ENCODE results near the gene IFNL3. TPM values are rescaled to one million over a fixed set of nuclear protein-coding genes. Genes with fewer than 3 reads are reported as not detected.
A peak's percentile ranks its signal among the peaks of the same experiment; 100 is the strongest.
"Not testable (repeated sequence)": the region's sequence is repeated elsewhere in the genome, so short reads cannot be mapped to it uniquely, and the experiment has no call there.

IFNL3 gene
- total and polyA plus RNA-seq, 8 donors: not detected

DNA sequence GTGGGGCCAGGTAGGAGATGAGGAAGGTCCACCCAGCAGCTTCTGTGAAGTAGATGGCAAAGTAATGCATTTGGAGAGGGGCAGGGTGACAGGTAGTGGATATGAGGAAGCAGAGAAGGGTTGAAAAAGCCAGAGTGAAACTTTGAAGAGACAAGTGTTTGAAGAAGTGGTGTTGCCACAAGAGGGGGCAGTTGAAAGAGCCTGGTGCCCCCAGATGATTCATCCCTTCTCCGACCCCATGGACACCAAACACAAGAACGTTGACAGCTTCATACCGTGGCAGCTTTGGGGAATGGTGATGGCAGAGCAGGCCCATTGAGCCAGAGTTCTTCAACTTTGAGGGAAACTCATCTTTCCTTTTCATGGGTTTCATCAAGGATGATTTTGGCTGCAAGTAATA, 19.9 kb downstream of the IFNL3 start:
- no peak for DNase-seq
- WGBS, 2 donors: 69 to 76% methylated on average over 3 of the region's 3 CpGs
- Histone ChIP-seq H3K36me3 (no peaks in the 10 kb centered on the region), H3K4me1 (no peaks in the 10 kb centered on the region), H3K9me3 (no peaks in the 10 kb centered on the region), H3K27me3 (no peaks in the 10 kb centered on the region), H3K4me3 (no peak overlapping the region), H3K27ac (no peak overlapping the region)
- intact Hi-C loops (cut with DNase I): no loop called here
- TF ChIP-seq, protein P1, sequence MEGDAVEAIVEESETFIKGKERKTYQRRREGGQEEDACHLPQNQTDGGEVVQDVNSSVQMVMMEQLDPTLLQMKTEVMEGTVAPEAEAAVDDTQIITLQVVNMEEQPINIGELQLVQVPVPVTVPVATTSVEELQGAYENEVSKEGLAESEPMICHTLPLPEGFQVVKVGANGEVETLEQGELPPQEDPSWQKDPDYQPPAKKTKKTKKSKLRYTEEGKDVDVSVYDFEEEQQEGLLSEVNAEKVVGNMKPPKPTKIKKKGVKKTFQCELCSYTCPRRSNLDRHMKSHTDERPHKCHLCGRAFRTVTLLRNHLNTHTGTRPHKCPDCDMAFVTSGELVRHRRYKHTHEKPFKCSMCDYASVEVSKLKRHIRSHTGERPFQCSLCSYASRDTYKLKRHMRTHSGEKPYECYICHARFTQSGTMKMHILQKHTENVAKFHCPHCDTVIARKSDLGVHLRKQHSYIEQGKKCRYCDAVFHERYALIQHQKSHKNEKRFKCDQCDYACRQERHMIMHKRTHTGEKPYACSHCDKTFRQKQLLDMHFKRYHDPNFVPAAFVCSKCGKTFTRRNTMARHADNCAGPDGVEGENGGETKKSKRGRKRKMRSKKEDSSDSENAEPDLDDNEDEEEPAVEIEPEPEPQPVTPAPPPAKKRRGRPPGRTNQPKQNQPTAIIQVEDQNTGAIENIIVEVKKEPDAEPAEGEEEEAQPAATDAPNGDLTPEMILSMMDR (IDR thresholded peaks at IDR 0.05): no peak
- FAIRE-seq: no peak
- ATAC-seq: no peak

DNA sequence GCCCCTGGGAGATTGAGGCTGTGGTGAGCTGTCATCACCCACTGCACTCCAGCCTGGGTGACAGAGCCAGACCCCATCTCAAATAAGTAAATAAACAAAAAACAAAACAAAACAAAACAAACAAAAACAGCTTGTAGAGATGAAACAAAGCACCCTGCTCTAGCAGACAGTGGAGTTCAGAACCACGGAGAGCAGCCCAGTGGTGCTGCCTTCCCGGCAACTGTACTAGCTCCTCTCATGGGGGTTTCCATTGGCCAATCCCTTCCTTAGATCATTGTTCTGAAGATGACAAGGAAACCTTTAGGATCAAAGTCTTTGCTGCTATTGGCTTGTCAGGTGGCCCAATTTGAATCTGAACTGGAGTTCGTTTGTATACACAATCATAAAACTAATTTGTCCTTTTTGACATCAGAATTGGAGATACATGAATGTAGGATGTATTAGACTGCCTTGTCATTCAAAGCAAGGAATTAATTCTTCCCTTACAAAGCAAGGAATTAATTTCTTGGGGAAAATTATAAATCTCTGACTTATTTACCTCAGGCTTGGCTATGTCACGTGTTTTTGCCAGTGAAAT, 21.0 kb downstream of the IFNL3 start:
- H3K27me3 ChIP-seq: no peaks in the 10 kb centered on the region
- H3K4me1 ChIP-seq: no peaks in the 10 kb centered on the region
- no peaks in the 10 kb centered on the region for H3K9me3 ChIP-seq
- no peak for DNase-seq
- H3K27ac ChIP-seq: no peak overlapping the region
- TF ChIP-seq, protein P1 (IDR thresholded peaks at IDR 0.05): no peak
- no peaks in the 10 kb centered on the region for H3K36me3 ChIP-seq
- FAIRE-seq: no peak
- H3K4me3 ChIP-seq: no peak overlapping the region
- ATAC-seq: peak in 1 of 4 donors; percentile 36
- intact Hi-C loops (cut with DNase I): no loop called here
- WGBS, 2 donors: 58 to 60% methylated on average over 4 of the region's 4 CpGs

DNA sequence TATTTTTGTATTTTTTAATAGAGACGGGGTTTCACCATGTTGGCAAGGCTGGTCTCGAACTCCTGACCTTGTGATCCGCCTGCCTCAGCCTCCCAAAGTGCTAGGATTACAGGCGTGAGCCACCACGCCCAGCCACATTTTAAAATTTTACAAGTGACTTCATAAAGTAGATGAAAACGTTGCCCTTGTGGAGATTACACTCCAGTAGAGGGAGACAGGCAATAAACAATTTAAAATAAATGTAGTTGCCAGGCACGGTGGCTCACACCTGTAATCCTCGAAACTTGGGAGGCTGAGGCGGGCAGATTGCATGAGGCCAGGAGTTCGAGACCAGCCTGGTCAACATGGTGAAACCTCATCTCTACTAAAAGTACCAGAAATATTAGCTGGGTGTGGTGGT, 25.7 kb downstream of the IFNL3 start:
- H3K36me3 ChIP-seq, H3K27me3 ChIP-seq, ATAC-seq, H3K27ac ChIP-seq, H3K4me1 ChIP-seq, H3K4me3 ChIP-seq, H3K9me3 ChIP-seq, FAIRE-seq, DNase-seq: not testable (repeated sequence)
- WGBS, 2 donors: 74 to 82% methylated on average over 10 of the region's 10 CpGs
- intact Hi-C loops (cut with DNase I): loop anchor here in 1 of 3 donors (10.0 kb wide), 1 partner anchor 106 kb away; the partner anchor contains the start of gene LRFN1

DNA sequence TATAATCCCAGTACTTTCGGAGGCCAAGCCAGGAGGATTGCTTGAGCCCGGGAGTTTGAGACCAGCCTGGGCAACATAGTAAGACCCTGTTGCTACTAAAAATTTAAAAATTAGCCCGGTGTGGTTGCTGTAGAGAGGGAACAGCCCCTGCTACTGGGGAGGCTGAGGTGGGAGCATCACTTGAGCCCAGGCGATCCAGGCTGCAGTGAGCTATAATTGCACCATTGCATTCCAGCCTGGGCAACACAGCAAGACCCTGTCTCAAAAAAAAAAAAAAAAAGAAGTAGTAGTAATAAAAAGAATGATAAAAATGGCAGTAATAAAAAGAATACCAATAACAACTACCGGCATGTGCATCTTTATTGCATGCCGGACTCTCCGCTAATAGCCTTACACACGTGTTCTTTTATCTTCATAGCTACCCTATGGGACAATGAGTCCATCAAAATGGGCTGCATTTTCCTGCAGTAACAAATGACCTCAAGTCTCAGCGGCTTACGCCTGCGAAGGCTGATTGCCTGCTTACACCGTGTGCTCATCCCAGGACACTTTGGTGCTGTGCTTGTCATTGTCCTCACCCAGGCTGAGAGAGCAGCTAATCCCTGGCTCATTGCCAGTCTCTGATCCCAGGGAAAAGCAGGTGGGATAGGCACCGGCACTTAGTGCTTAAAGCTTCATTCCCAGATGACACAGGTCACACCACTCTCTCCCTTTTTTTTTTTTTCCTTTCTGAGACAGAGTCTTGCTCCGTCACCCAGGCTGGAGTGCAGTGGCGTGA, 26.4 kb downstream of the IFNL3 start:
- Histone ChIP-seq H3K4me3 (no peak overlapping the region), H3K4me1 (no peaks in the 10 kb centered on the region), H3K27me3 (no peaks in the 10 kb centered on the region), H3K36me3 (no peaks in the 10 kb centered on the region), H3K27ac (no peak overlapping the region), H3K9me3 (no peaks in the 10 kb centered on the region)
- no peak for DNase-seq
- intact Hi-C loops (cut with DNase I): loop anchor here in 1 of 3 donors (10.0 kb wide), 1 partner anchor 106 kb away; the partner anchor contains the start of gene LRFN1
- TF ChIP-seq, protein P1 (IDR thresholded peaks at IDR 0.05): no peak
- ATAC-seq: no peak
- FAIRE-seq: no peak
- WGBS, 2 donors: 89% methylated on average over 15 of the region's 15 CpGs

DNA sequence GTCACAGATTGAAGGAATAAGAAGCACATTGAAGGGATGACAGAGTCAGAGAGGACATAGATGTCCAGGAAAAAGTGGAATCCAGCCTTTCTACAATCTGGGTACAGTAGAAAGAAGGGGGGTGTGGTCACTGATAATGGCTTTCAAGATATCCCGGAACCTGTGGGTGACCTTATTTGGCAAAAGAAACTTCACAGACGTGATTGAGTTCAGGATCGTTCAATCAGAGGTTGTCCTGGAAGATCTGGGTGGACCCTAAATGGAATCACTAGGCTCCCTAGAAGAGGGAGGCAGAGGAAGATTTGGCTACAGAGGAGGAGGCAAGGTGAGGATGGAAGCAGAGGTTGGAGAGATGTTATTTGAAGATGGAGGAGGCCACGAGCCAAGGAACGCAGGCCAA, 27.7 kb downstream of the IFNL3 start:
- FAIRE-seq: no peak
- TF ChIP-seq, protein P1 (IDR thresholded peaks at IDR 0.05): no peak
- H3K36me3 ChIP-seq: no peaks in the 10 kb centered on the region
- no peaks in the 10 kb centered on the region for H3K9me3 ChIP-seq
- intact Hi-C loops (cut with DNase I): loop anchor here in 1 of 3 donors (10.0 kb wide), 1 partner anchor 108 kb away; the partner anchor contains the start of gene LRFN1
- no peaks in the 10 kb centered on the region for H3K27me3 ChIP-seq
- ATAC-seq: no peak
- DNase-seq: peak in 1 of 6 donors; percentile 5
- no peaks in the 10 kb centered on the region for H3K4me1 ChIP-seq
- 86 to 89% methylated on average over 5 of the region's 5 CpGs for WGBS, 2 donors
- no peak overlapping the region for H3K27ac ChIP-seq
- no peak overlapping the region for H3K4me3 ChIP-seq

DNA sequence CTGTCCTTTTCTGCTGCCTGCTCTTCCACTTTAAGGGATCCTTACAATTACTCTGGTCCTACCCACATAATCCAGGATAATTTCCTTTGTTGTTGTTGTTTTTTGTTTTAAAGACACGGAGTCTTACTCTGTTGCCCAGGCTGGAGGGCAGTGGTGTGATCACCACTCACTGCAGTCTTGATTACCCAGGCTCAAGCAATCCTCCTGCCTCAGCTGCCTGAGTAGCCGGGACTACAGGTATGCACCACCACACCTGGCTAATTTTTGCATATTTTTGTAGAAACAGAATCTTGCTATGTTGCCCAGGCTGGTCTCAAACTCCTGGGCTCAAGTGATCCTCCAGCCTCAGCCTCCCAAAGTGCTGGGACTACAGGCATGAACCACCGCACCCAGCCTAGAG, 29.5 kb downstream of the IFNL3 start:
- not testable (repeated sequence) for H3K9me3 ChIP-seq, H3K4me3 ChIP-seq, H3K36me3 ChIP-seq, FAIRE-seq, H3K27me3 ChIP-seq, H3K4me1 ChIP-seq, ATAC-seq, H3K27ac ChIP-seq
- peak in 1 of 6 donors; percentile 4 for DNase-seq
- intact Hi-C loops (cut with DNase I): loop anchor here in 1 of 3 donors (10.0 kb wide), 1 partner anchor 109 kb away; the partner anchor contains the start of gene LRFN1
- WGBS, 2 donors: 92 to 94% methylated on average over 3 of the region's 3 CpGs

Measured in pancreas (tissue), 10 donors.